HepG2 (cell line): Measurements from ENCODE around the gene COPS9. TPM values are rescaled to one million over a fixed set of nuclear protein-coding genes. Genes with fewer than 3 reads are reported as not detected.

Experiments used
- MIER2 ChIP-seq: IDR thresholded peaks from 2 replicates; pipeline ENCODE4 v1.6.1; 2016; ENCODE audit warnings: missing biosample characterization, missing genetic modification reagents
- SIX1 ChIP-seq: sonication (generic); formaldehyde crosslinking; IDR thresholded peaks from 2 replicates; pipeline ENCODE4 v1.4.0; 2020; ENCODE audit warnings: missing genetic modification reagents, borderline replicate concordance
- TSC22D2 ChIP-seq: sonication (generic); formaldehyde crosslinking; IDR thresholded peaks from 2 replicates; pipeline ENCODE4 v1.5.1; 2020; ENCODE audit warnings: missing genetic modification reagents, mild to moderate bottlenecking, borderline replicate concordance
- ZNF512 ChIP-seq: sonication (generic); formaldehyde crosslinking; IDR thresholded peaks from 2 replicates; pipeline ENCODE4 v1.4.0; 2020; ENCODE audit warnings: mild to moderate bottlenecking, missing genetic modification reagents
- ZNF547 ChIP-seq: sonication (generic); formaldehyde crosslinking; IDR thresholded peaks from 2 replicates; pipeline ENCODE4 v1.5.1; 2020; ENCODE audit warnings: mild to moderate bottlenecking, missing genetic modification reagents
- ZNF567 ChIP-seq: sonication (generic); formaldehyde crosslinking; IDR thresholded peaks from 2 replicates; pipeline ENCODE4 v1.8.1; 2023; ENCODE audit warnings: mild to moderate bottlenecking, missing genetic modification reagents, borderline replicate concordance
- ZNF589 ChIP-seq: sonication (generic); formaldehyde crosslinking; conservative IDR thresholded peaks from 2 replicates; pipeline ENCODE4 v1.8.0; 2022; ENCODE audit warnings: mild to moderate bottlenecking, moderate library complexity, missing genetic modification reagents
- polyA plus RNA-seq, 8 experiments: library from polyadenylated mRNA; depleted of rRNA in 3 of 8; stranded (reverse) in 7 of 8; unstranded in 1 of 8; fragments of >200 nt; fragmentation: Illumina TruSeq in 4 of 8; extraction: Trizol in 4 of 8; gene quantifications; 2 replicates each; pipeline versions ENCODE4 v1.2.1 to v1.2.3, GENCODE V29; 2011 to 2016; ENCODE audit warnings: low read depth in 4 of 8, missing spikeins in 1 of 8, mixed read lengths in 1 of 8; ENCODE audit not compliant: insufficient read depth in 1 of 8
- total RNA-seq, 5 experiments: library from RNA; depleted of rRNA; stranded (reverse); fragments of >200 nt; fragmentation: Illumina TruSeq; extraction: Trizol; gene quantifications; 2 replicates each; pipeline ENCODE4 v1.2.3, GENCODE V29; 2016; ENCODE audit warnings: low read depth in 1 of 5
- TF ChIP-seq, protein P1 (sequence below): sonication (generic); formaldehyde crosslinking; IDR thresholded peaks from 2 replicates; pipeline ENCODE4 v1.4.0; 2020; ENCODE audit warnings: missing genetic modification reagents
- TF ChIP-seq, protein P2 (sequence below): sonication (generic); formaldehyde crosslinking; IDR thresholded peaks from 2 replicates; pipeline ENCODE4 v1.4.0; 2020; ENCODE audit warnings: missing genetic modification reagents, low read depth, mild to moderate bottlenecking, borderline replicate concordance
- TF ChIP-seq, protein P3 (sequence below): sonication (generic); formaldehyde crosslinking; IDR thresholded peaks from 2 replicates; pipeline ENCODE4 v1.4.0; 2020; ENCODE audit warnings: missing genetic modification reagents

The COPS9 gene
- total and polyA plus RNA-seq, 2 of the 13 experiments (the other 11 are each of a cell fraction or from before 2014, with no cell fraction given) = 180 to 247 TPM

DNA sequence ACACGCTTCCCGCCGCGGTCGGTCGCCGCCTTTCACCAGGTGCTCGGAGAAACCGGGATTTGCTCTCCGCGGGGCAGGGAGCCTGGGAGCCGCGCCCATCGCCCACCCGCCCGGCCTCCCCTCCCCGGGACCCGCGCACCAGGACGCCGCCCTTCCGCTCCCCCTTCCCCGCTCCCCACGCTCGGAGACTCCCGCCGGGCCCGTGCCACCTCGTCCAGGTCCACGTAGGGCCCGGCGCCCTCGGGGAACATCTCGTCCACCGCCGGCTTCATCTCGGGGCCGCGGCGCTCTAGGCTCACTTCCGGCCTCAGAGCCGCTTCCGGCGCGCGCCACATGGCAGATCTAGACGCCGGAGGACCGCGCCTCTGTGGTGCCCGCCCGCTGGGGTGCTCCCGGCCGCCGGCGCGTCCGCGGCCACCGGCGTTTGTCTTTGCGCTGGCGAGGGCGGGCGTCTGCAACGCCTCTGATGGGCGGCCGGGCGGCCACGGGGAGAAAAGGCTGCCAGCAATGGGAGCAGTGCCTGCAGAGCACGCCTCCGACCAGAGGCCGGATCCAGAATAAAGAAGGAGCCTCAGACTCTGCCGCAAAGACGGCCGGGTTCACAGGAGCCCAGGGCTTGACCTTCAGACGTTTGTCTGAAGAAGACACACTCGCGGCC, at the start of gene COPS9 (continued):
- TF ChIP-seq, protein P1, sequence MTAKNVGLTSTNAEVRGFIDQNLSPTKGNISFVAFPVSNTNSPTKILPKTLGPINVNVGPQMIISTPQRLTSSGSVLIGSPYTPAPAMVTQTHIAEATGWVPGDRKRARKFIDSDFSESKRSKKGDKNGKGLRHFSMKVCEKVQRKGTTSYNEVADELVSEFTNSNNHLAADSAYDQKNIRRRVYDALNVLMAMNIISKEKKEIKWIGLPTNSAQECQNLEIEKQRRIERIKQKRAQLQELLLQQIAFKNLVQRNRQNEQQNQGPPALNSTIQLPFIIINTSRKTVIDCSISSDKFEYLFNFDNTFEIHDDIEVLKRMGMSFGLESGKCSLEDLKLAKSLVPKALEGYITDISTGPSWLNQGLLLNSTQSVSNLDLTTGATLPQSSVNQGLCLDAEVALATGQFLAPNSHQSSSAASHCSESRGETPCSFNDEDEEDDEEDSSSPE (CRISPR knock-in tag) = peak; percentile 61; the same call in 1 of the 2 replicates
- TF ChIP-seq ZNF547 (CRISPR knock-in tag) (peak; percentile 87), ZNF512 (no peak), ZNF589 (CRISPR knock-in tag) (peak; percentile 37; the same call in 1 of the 2 replicates), MIER2 (CRISPR knock-in tag) (no peak), SIX1 (no peak), TSC22D2 (CRISPR knock-in tag) (no peak), ZNF567 (0 out of 2 replicates have a peak, but pooled peaks have one; percentile 83)
- TF ChIP-seq, protein P2, sequence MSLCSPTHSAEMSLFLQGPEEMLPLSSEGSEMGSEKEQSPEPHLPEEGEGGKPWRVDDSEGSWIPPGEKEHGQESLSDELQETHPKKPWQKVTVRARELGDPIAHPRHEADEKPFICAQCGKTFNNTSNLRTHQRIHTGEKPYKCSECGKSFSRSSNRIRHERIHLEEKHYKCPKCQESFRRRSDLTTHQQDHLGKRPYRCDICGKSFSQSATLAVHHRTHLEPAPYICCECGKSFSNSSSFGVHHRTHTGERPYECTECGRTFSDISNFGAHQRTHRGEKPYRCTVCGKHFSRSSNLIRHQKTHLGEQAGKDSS = 0 out of 2 replicates have a peak, but pooled peaks have one; percentile 67
- TF ChIP-seq, protein P3, sequence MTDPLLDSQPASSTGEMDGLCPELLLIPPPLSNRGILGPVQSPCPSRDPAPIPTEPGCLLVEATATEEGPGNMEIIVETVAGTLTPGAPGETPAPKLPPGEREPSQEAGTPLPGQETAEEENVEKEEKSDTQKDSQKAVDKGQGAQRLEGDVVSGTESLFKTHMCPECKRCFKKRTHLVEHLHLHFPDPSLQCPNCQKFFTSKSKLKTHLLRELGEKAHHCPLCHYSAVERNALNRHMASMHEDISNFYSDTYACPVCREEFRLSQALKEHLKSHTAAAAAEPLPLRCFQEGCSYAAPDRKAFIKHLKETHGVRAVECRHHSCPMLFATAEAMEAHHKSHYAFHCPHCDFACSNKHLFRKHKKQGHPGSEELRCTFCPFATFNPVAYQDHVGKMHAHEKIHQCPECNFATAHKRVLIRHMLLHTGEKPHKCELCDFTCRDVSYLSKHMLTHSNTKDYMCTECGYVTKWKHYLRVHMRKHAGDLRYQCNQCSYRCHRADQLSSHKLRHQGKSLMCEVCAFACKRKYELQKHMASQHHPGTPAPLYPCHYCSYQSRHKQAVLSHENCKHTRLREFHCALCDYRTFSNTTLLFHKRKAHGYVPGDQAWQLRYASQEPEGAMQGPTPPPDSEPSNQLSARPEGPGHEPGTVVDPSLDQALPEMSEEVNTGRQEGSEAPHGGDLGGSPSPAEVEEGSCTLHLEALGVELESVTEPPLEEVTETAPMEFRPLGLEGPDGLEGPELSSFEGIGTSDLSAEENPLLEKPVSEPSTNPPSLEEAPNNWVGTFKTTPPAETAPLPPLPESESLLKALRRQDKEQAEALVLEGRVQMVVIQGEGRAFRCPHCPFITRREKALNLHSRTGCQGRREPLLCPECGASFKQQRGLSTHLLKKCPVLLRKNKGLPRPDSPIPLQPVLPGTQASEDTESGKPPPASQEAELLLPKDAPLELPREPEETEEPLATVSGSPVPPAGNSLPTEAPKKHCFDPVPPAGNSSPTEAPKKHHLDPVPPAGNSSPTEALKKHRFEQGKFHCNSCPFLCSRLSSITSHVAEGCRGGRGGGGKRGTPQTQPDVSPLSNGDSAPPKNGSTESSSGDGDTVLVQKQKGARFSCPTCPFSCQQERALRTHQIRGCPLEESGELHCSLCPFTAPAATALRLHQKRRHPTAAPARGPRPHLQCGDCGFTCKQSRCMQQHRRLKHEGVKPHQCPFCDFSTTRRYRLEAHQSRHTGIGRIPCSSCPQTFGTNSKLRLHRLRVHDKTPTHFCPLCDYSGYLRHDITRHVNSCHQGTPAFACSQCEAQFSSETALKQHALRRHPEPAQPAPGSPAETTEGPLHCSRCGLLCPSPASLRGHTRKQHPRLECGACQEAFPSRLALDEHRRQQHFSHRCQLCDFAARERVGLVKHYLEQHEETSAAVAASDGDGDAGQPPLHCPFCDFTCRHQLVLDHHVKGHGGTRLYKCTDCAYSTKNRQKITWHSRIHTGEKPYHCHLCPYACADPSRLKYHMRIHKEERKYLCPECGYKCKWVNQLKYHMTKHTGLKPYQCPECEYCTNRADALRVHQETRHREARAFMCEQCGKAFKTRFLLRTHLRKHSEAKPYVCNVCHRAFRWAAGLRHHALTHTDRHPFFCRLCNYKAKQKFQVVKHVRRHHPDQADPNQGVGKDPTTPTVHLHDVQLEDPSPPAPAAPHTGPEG = peak; percentile 94
